ENCODE results near the gene COPS7A.

COPS7A gene, protein sequence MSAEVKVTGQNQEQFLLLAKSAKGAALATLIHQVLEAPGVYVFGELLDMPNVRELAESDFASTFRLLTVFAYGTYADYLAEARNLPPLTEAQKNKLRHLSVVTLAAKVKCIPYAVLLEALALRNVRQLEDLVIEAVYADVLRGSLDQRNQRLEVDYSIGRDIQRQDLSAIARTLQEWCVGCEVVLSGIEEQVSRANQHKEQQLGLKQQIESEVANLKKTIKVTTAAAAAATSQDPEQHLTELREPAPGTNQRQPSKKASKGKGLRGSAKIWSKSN

DNA sequence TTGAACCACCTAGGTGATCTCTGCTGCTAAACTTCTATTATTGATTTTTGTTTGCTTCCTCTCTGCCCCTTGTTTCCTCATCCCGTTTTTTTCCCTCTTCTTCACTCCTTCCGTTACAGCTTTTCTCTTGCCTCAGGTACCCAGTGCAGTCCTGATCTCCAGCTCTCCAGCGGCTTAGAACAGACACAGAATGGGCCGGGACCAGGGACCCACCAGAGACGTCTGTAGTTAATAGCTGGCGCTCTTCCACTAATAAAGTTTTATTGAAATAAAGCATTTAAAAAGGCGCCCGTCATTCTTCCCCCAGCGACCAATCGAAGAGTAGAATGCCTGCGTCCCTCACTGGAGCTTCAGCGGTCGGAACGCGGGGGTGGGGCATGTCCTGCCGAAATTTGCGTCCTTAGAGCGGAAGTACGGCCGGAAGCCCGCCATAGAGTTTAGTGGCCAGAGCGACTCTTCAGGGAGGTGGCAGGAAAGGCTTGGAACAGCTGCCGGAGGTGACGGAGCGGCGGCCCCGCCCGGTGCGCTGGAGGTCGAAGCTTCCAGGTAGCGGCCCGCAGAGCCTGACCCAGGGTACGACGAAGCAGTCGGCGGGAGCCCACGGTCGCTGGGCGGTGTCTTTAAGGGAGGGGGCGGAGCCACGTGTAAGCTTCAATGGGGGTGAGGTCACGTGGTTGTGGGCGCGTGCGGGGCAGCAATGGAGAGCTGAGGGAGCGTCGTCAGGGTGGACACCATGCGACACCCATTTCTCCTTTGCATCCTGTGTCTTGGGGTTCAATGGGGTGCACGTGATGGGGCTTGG is at the start of gene COPS7A:
Gene COPS7A, plus strand, starts transcription at position 440 of the 802 bp plus-strand sequence. CDS start 611 bp downstream, outside the sequence.
- peak; percentile 92 for DNase-seq

- no peak for DNase-seq
These were observed 46.9 kb upstream of the COPS7A start for GRCh38 chr12:6676962-6677361.

DNA sequence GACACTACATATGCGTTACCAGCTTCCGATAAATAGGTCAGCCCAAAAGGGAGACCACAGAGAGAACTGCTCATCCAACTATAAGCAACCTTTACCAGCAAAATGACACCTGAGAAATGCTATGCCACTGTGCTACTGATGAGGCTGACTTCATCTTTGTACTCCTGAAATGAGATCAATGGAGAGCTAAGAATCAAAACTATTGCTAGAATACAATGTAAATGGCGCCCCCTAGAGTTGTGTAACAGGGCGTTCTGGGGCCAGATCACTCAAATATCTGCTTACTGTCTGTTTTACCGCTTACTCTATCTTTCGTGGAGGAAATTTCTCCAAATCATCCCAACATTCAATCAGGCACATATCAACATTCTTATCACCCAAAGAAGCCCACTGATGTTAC is 39.2 kb upstream of the COPS7A start:
- DNase-seq: peak; percentile 49

DNA sequence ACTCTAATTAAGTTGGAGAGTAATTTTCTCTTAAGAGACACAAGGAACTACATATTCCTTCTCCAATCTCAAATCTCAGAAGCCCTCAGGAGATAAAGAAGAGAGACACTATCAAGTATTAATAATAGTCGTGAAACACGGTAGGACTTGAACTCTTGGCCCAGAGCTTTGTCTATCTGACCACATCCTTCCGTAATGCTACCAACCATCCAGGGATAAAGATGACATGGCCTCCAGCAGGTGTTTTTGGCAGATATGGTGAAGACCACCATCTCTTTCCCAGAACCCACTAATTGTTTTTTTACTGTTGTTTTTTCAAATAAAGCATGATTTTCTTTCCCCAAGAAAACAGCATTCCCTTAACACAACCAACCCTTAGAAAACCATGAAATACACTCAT is 38.0 kb upstream of the COPS7A start:
- no peak for DNase-seq

DNA sequence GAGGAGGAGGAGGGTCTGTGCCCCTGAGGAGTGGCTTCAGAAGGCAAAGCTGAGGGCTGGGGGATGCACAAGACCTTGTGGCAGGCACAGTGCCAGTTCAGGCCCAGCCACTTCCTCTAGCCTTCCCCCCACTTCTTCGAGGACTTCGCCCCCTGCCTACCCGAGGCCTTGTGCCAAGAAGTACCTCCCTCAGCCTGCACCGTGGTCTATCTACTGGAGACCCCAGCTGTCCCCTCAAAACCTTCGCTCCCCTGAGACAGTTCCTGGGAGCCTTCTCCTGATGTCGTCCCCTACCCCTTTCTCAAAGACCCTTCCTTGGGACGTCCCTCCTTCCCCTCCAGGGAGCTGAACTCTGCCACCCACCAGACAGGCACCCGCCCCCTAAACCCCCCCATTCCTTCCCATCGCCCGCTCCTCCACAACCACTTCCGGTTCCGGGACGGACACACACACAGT is 35.3 kb upstream of the COPS7A start:
- DNase-seq: peak; percentile 39

- DNase-seq: peak; percentile 93
These were observed 34.6 kb upstream of the COPS7A start, which contains the start of gene ZNF384 for GRCh38 chr12:6688999-6689882. Gene ZNF384 (minus strand): TSS chr12:6689375. CDS start chr12:6679520, 9,855 bp downstream.

- no peak for DNase-seq
These were observed 32.4 kb upstream of the COPS7A start for GRCh38 chr12:6691473-6691872.

- DNase-seq: no peak
These were observed 31.0 kb upstream of the COPS7A start for GRCh38 chr12:6692888-6693287.

GRCh38 chr12:6693832-6694355 is 30.0 kb upstream of the COPS7A start:
- DNase-seq: no peak

- DNase-seq: no peak
These were observed 29.1 kb upstream of the COPS7A start for GRCh38 chr12:6694701-6695100.

DNA sequence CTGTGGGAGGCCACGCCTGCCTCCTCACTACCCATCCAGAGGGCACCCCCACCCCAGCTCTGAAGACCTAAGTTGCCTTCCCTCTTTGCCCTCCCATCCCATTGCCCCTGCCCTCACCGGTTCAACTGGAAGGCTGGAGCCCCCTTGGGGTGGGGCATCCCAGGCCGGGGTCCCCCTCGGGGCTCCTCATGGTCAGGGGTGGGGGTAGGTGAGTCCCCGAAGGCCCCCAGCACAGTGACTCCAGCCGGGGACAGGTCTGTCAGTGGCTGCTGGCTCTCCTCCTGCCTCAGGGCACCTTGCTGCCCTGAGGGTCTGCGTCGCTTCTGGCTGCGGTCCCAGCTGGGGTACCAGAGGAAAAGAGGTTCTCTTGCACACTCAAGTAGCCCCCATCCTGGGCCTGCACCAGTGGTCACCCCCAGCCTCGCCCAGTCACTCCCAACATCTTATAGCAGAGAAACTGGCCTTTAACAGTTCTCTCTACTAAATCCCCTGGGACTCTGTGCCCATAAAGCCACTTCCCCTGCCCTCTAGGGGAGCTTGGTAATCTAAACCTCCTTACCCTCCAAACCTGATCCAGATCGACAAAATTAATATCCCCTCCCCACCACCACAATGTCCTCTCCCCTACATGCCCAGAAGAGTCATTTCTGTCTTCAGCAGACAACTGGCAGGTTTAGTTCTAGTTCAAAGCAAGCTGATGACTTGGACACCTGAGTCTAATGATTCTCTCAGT is 28.4 kb upstream of the COPS7A start:
- DNase-seq: no peak

- DNase-seq: no peak
These were observed 26.9 kb upstream of the COPS7A start for GRCh38 chr12:6696690-6697583.

GRCh38 chr12:6697584-6698351 is 26.1 kb upstream of the COPS7A start:
- no peak for DNase-seq

DNA sequence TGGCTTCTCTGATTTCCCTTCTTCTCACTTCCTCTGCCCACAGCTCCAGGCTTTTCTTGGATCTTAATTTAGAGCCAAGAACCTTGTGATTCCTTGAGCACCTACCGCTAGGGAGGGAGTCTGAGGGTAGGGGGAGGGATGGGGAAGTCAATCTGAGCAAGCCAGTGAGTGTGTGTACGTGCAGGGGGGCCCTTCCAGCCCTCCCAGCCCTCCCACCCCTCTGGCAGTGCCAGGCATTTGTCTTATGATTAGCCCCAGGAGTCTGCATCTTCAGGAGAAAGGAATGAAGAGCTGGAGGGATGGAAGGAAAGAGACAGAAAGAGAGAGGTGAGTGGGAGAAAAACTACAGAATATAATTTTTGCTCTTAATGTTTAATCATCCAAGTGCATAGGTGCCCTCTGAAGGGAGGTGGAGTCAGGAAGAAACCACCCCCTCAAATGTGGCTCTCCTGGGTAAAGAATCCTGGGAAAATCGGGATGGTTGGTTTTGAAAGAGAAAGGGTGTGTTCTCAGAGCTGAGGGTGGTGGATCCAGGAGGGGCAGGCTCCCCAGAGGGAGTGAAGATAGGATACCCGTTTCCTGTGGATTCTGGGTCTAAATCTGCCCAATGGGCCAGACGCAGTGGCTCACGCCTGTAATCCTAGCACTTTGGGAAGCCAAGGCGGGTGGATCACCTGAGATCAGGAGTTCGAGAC is 25.3 kb upstream of the COPS7A start:
- no peak for DNase-seq

GRCh38 chr12:6699259-6699988 is 24.4 kb upstream of the COPS7A start:
- DNase-seq: no peak

GRCh38 chr12:6699989-6700645 is 23.7 kb upstream of the COPS7A start:
- peak; percentile 32 for DNase-seq

DNA sequence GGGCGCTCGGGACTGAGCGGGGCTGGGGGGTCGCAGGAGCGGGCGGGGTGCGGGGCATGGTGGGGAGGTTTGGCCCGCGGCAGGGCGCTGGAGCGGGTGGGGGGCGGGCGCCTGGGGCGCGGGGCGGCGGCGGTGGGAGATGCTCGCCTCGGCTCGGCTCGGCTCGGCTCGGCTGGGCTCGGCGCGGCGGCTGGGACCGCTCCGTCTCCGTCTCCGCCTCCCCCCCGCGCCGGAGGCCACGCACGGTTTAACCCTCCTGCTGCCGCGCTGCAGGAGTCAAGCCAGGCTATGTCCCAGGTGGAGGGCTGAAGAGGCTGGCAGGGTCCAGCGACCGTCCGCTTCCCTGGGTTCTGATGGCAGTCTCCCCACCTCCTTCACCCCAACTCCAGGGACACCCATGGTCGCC is 23.2 kb upstream of the COPS7A start, which contains the start of gene PIANP:
Gene PIANP, minus strand, starts transcription at position 170 of the 406 bp plus-strand sequence. CDS start 2,754 bp downstream, outside the sequence.
- peak; percentile 69 for DNase-seq
